H9 (cell line): Measurements from ENCODE around the gene ADCK2. TPM values are rescaled to one million over a fixed set of nuclear protein-coding genes. Genes with fewer than 3 reads are reported as not detected.

Experiments used
- DNase-seq: peaks from one replicate; pipeline ENCODE4 v3.0.0-alpha.2; 2017
- H2AFZ ChIP-seq: one replicate; pipeline ENCODE4 v1.6.1; 2013; ENCODE audit warnings: mild to moderate bottlenecking, low read length, control low read depth, moderate library complexity
- H2AK5ac ChIP-seq: 2 replicates; pipeline ENCODE4 v1.6.1; 2013; ENCODE audit warnings: low read length, control low read depth, mixed read lengths; ENCODE audit not compliant: insufficient read length
- H2BK120ac ChIP-seq: one replicate; pipeline ENCODE4 v1.6.1; 2013; ENCODE audit warnings: low read depth, mild to moderate bottlenecking, low read length, control low read depth, inconsistent platforms; ENCODE audit not compliant: poor library complexity, severe bottlenecking
- H2BK12ac ChIP-seq: 2 replicates; pipeline ENCODE4 v1.6.1; 2013; ENCODE audit warnings: low read length, control low read depth, mixed read lengths, low read depth; ENCODE audit not compliant: insufficient read length
- H2BK15ac ChIP-seq: 2 replicates; pipeline ENCODE4 v1.6.1; 2013; ENCODE audit warnings: low read depth, low read length, control low read depth
- H2BK20ac ChIP-seq: one replicate; pipeline ENCODE4 v1.6.1; 2013; ENCODE audit warnings: low read depth, mild to moderate bottlenecking, low read length, control low read depth, inconsistent platforms; ENCODE audit not compliant: poor library complexity, severe bottlenecking
- H2BK5ac ChIP-seq: 2 replicates; pipeline ENCODE4 v1.6.1; 2013; ENCODE audit warnings: low read length, control low read depth, mixed read lengths; ENCODE audit not compliant: insufficient read length
- H3K14ac ChIP-seq: 2 replicates; pipeline ENCODE4 v1.6.1; 2013; ENCODE audit warnings: low read length, control low read depth; ENCODE audit not compliant: insufficient read depth
- H3K18ac ChIP-seq: 2 replicates; pipeline ENCODE4 v1.6.1; 2013; ENCODE audit warnings: low read depth, mild to moderate bottlenecking, mixed read lengths, low read length, control low read depth; ENCODE audit not compliant: insufficient read length
- H3K23ac ChIP-seq: 2 replicates; pipeline ENCODE4 v1.6.1; 2013; ENCODE audit warnings: low read length, control low read depth, mixed read lengths, low read depth; ENCODE audit not compliant: insufficient read length
- H3K23me2 ChIP-seq: 2 replicates; pipeline ENCODE4 v1.6.1; 2013; ENCODE audit warnings: low read depth, mild to moderate bottlenecking, mixed read lengths, low read length, control low read depth; ENCODE audit not compliant: insufficient read length, poor library complexity, severe bottlenecking
- H3K27ac ChIP-seq: 2 replicates; pipeline ENCODE4 v1.5.1; 2013; ENCODE audit warnings: low read length, control low read depth, mixed read lengths, low read depth; ENCODE audit not compliant: insufficient read length
- H3K27me3 ChIP-seq: 2 replicates; pipeline ENCODE4 v1.6.1; 2013; ENCODE audit warnings: low read length, control low read depth, inconsistent platforms; ENCODE audit not compliant: insufficient read depth
- H3K4ac ChIP-seq: 2 replicates; pipeline ENCODE4 v1.6.1; 2013; ENCODE audit warnings: low read depth, mild to moderate bottlenecking, control low read depth, inconsistent platforms, low read length, moderate library complexity
- H3K4me1 ChIP-seq: 2 replicates; pipeline ENCODE4 v1.6.1; 2013; ENCODE audit warnings: low read length, control low read depth, inconsistent platforms; ENCODE audit not compliant: insufficient read depth
- H3K4me2 ChIP-seq: 2 replicates; pipeline ENCODE4 v1.6.1; 2013; ENCODE audit warnings: low read length, control low read depth, mixed read lengths; ENCODE audit not compliant: insufficient read length, insufficient read depth
- H3K56ac ChIP-seq: 2 replicates; pipeline ENCODE4 v1.6.1; 2013; ENCODE audit warnings: low read depth, mild to moderate bottlenecking, mixed read lengths, low read length, control low read depth; ENCODE audit not compliant: insufficient read length
- H3K79me1 ChIP-seq: 2 replicates; pipeline ENCODE4 v1.6.1; 2013; ENCODE audit warnings: low read depth, mild to moderate bottlenecking, moderate library complexity, low read length, control low read depth, inconsistent platforms; ENCODE audit not compliant: insufficient read depth, poor library complexity, severe bottlenecking
- H3K79me2 ChIP-seq: 2 replicates; pipeline ENCODE4 v1.6.1; 2013; ENCODE audit warnings: low read length, control low read depth, inconsistent platforms; ENCODE audit not compliant: insufficient read depth
- H3K9ac ChIP-seq: 2 replicates; pipeline ENCODE4 v1.6.1; 2013; ENCODE audit warnings: low read length, control low read depth, mixed read lengths; ENCODE audit not compliant: insufficient read length; ENCODE audit errors: extremely low read depth
- H3K9me3 ChIP-seq: one replicate; pipeline ENCODE4 v1.6.1; 2013; ENCODE audit warnings: low read depth, low read length, inconsistent platforms; ENCODE audit not compliant: control insufficient read depth
- H3T11ph ChIP-seq: one replicate; pipeline ENCODE4 v1.6.1; 2013; ENCODE audit warnings: mild to moderate bottlenecking, low read length, control low read depth, inconsistent platforms
- H4K20me1 ChIP-seq: one replicate; pipeline ENCODE4 v1.6.1; 2013; ENCODE audit not compliant: control insufficient read depth, insufficient read length, insufficient read depth
- H4K5ac ChIP-seq: 2 replicates; pipeline ENCODE4 v1.6.1; 2013; ENCODE audit warnings: low read depth, mild to moderate bottlenecking, mixed read lengths, low read length, control low read depth; ENCODE audit not compliant: insufficient read length
- H4K8ac ChIP-seq: replicated peaks from 2 replicates; pipeline ENCODE4 v1.6.1; 2013; ENCODE audit warnings: low read length, control low read depth, mixed read lengths, low read depth; ENCODE audit not compliant: insufficient read length
- H4K91ac ChIP-seq: 2 replicates; pipeline ENCODE4 v1.6.1; 2013; ENCODE audit warnings: low read depth, mild to moderate bottlenecking, moderate library complexity, mixed read lengths, low read length, control low read depth; ENCODE audit not compliant: insufficient read length
- H3K27ac Mint-ChIP-seq, 3 experiments: 2 replicates in 2 of 3; 3 replicates in 1 of 3; pipeline ENCODE4 v1.8.0; 2020 to 2021; ENCODE audit warnings: mixed read lengths in 3 of 3, mild to moderate bottlenecking in 1 of 3, moderate library complexity in 1 of 3
- H3K27me3 Mint-ChIP-seq: 2 replicates; pipeline ENCODE4 v1.8.0; 2021; ENCODE audit warnings: low read depth, mild to moderate bottlenecking, moderate library complexity, mixed read lengths
- H3K36me3 Mint-ChIP-seq, 3 experiments: 2 replicates in 2 of 3; 3 replicates in 1 of 3; pipeline ENCODE4 v1.8.0; 2020 to 2021; ENCODE audit warnings: low read depth in 3 of 3, mixed read lengths in 3 of 3; ENCODE audit not compliant: insufficient read depth in 1 of 3
- H3K4me1 Mint-ChIP-seq, 2 experiments: 2 replicates each; pipeline ENCODE4 v1.8.0; 2020; ENCODE audit warnings: mixed read lengths in 2 of 2
- H3K4me3 Mint-ChIP-seq, 2 experiments: 2 replicates in 1 of 2; 3 replicates in 1 of 2; pipeline ENCODE4 v1.8.0; 2020 to 2021; ENCODE audit warnings: mild to moderate bottlenecking in 2 of 2, mixed read lengths in 2 of 2, moderate library complexity in 1 of 2
- H3K9me3 Mint-ChIP-seq, 2 experiments: 2 replicates in 1 of 2; 3 replicates in 1 of 2; pipeline ENCODE4 v1.8.0; 2020; ENCODE audit warnings: mild to moderate bottlenecking in 2 of 2, mixed read lengths in 2 of 2, moderate library complexity in 1 of 2
- CTCF ChIP-seq: fragments of 200-600 bp; sonication (generic); conservative IDR thresholded peaks from 3 replicates; pipeline ENCODE4 v1.8.0; 2021; ENCODE audit warnings: antibody characterized with exemption, mild to moderate bottlenecking
- WGBS: extraction: QIAGEN DNeasy Blood & Tissue Kit; methylation state at CpG from one replicate; pipeline ENCODE4 v1.1.7; 2013; ENCODE audit warnings: missing lambda C conversion rate, low lambda C conversion rate, mixed read lengths; ENCODE audit not compliant: insufficient read length; ENCODE audit errors: extremely low coverage; 5-methylcytosine and 5-hydroxymethylcytosine counted together
- total RNA-seq: library from RNA; stranded (reverse); gene quantifications from 2 replicates; pipeline ENCODE4 v1.2.1, GENCODE V29; 2021

ADCK2 gene
- total RNA-seq, 1 experiment from 2014 or later: 12.4 TPM

DNA sequence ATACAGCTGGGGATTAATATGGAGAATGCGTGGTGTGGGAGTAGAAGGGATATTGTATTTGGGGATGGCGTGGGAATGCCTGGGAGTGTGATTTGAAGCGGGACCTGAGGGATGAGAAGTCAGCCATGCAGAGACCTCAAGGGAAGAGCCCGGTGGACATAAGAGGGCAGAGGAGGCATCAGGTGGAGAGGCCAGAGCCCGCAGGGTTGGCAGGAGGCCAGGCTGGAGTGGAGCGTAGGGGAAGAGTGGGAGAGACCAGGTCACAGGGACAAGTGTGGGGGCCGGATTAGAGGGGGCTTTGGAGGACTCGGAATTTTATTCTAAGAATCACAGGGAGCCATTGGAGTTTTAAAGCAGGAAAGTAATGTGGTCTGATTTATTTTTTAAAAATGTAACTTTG, 25.7 kb downstream of the ADCK2 start:
- Histone ChIP-seq H3K4ac (no peak overlapping the region), H3K27ac (no peak overlapping the region), H2BK15ac (no peak overlapping the region), H3T11ph (no peak overlapping the region), H3K23me2 (peaks cover 5% of the 10 kb centered on the region), H2BK5ac (no peak overlapping the region), H4K20me1 (no peaks in the 10 kb centered on the region), H3K4me2 (no peak overlapping the region), H3K27me3 (no peaks in the 10 kb centered on the region), H3K79me2 (peaks cover 7% of the 10 kb centered on the region; the same call in 1 of the 2 replicates), H4K91ac (no peak overlapping the region), H4K8ac (no peak overlapping the region), H2BK20ac (no peak overlapping the region), H3K79me1 (peaks cover 4% of the 10 kb centered on the region), H2BK120ac (no peak overlapping the region), H4K5ac (no peak overlapping the region), H2BK12ac (no peak overlapping the region), H2AK5ac (no peak overlapping the region), H3K4me1 (no peaks in the 10 kb centered on the region), H3K23ac (no peak overlapping the region), H3K14ac (no peak overlapping the region), H3K56ac (no peak overlapping the region), H3K18ac (no peak overlapping the region), H3K9ac (no peak overlapping the region), H3K9me3 (no peaks in the 10 kb centered on the region), H2AFZ (no peak overlapping the region)
- H3K9me3 Mint-ChIP-seq: no peaks in the 10 kb centered on the region
- no peak overlapping the region for H3K27ac Mint-ChIP-seq
- WGBS: 100% methylated on average over 2 of the region's 8 CpGs
- no peaks in the 10 kb centered on the region; the same call in 1 of the 2 replicates for H3K27me3 Mint-ChIP-seq
- H3K36me3 Mint-ChIP-seq: peaks cover 5 to 12% (median 10%) of the 10 kb centered on the region in 3 experiments
- no peak for DNase-seq
- TF ChIP-seq CTCF: no peak
- H3K4me1 Mint-ChIP-seq: peaks cover 15 to 17% of the 10 kb centered on the region in 2 experiments
- peak overlapping the region; percentile 57 to 98; a peak in 4 of 5 replicates for H3K4me3 Mint-ChIP-seq
